Jurkat, Clone E6-1 (cell line): ENCODE results near the gene RNF7.
"Not testable (repeated sequence)": the region's sequence is repeated elsewhere in the genome, so short reads cannot be mapped to it uniquely, and the experiment has no call there.

Source experiments
- DNase-seq: peaks from one replicate; pipeline ENCODE4 v3.0.0-alpha.2; 2011; ENCODE audit warnings: low read depth, low spot score
- H3K4me3 ChIP-seq: 2 replicates; pipeline ENCODE4 v1.5.1; 2011; ENCODE audit warnings: mild to moderate bottlenecking, low read length, control low read depth, moderate library complexity

Gene RNF7

GRCh38 chr3:141773676-141774075, 35.6 kb downstream of the RNF7 start:
- H3K4me3 ChIP-seq = no peak overlapping the region
- no peak for DNase-seq

- no peak overlapping the region for H3K4me3 ChIP-seq
- no peak for DNase-seq
Observed at GRCh38 chr3:141776376-141776775, 38.3 kb downstream of the RNF7 start.

GRCh38 chr3:141776885-141777284, 38.8 kb downstream of the RNF7 start:
- H3K4me3 ChIP-seq = no peak overlapping the region

GRCh38 chr3:141777957-141778813, 40.1 kb downstream of the RNF7 start:
- H3K4me3 ChIP-seq = no peak overlapping the region
- no peak for DNase-seq

More at GRCh38 chr3:141776885-141777284, 38.8 kb downstream of the RNF7 start:
- DNase-seq = no peak

GRCh38 chr3:141779667-141780066, 41.6 kb downstream of the RNF7 start:
- H3K4me3 ChIP-seq = no peak overlapping the region
- no peak for DNase-seq

- H3K4me3 ChIP-seq = no peak overlapping the region
- no peak for DNase-seq
Observed at GRCh38 chr3:141782386-141782932, 44.4 kb downstream of the RNF7 start.

GRCh38 chr3:141783632-141784031, 45.5 kb downstream of the RNF7 start:
- no peak overlapping the region for H3K4me3 ChIP-seq
- DNase-seq = no peak

GRCh38 chr3:141784096-141784495, 46.0 kb downstream of the RNF7 start:
- no peak overlapping the region for H3K4me3 ChIP-seq
- DNase-seq = no peak

- no peak overlapping the region for H3K4me3 ChIP-seq
- DNase-seq = no peak
Observed at GRCh38 chr3:141784531-141784930, 46.4 kb downstream of the RNF7 start.

GRCh38 chr3:141788149-141788548, 50.1 kb downstream of the RNF7 start:
- DNase-seq = no peak
- H3K4me3 ChIP-seq = no peak overlapping the region

GRCh38 chr3:141788750-141789149, 50.7 kb downstream of the RNF7 start:
- not testable (repeated sequence) for H3K4me3 ChIP-seq, DNase-seq

GRCh38 chr3:141789281-141789680, 51.2 kb downstream of the RNF7 start:
- H3K4me3 ChIP-seq = no peak overlapping the region
- no peak for DNase-seq

GRCh38 chr3:141790171-141790570, 52.1 kb downstream of the RNF7 start:
- H3K4me3 ChIP-seq = no peak overlapping the region
- DNase-seq = no peak

- no peak overlapping the region for H3K4me3 ChIP-seq
- no peak for DNase-seq
Observed at GRCh38 chr3:141792495-141792894, 54.4 kb downstream of the RNF7 start.

GRCh38 chr3:141793476-141794260, 55.6 kb downstream of the RNF7 start:
- no peak for DNase-seq
- H3K4me3 ChIP-seq = no peak overlapping the region

- DNase-seq = peak; percentile 71
- no peak overlapping the region for H3K4me3 ChIP-seq
Observed at GRCh38 chr3:141795276-141795675, 57.2 kb downstream of the RNF7 start.

- no peak for DNase-seq
- H3K4me3 ChIP-seq = no peak overlapping the region
Observed at GRCh38 chr3:141795741-141796080, 57.6 kb downstream of the RNF7 start.

- peak overlapping the region; percentile 47 for H3K4me3 ChIP-seq
- peak; percentile 96 for DNase-seq
Observed at GRCh38 chr3:141796081-141796888, 58.2 kb downstream of the RNF7 start.
